ENCODE data around the gene SNURF.
"Not testable (repeated sequence)": the region's sequence is repeated elsewhere in the genome, so short reads cannot be mapped to it uniquely, and the experiment has no call there.

SNURF gene

DNA sequence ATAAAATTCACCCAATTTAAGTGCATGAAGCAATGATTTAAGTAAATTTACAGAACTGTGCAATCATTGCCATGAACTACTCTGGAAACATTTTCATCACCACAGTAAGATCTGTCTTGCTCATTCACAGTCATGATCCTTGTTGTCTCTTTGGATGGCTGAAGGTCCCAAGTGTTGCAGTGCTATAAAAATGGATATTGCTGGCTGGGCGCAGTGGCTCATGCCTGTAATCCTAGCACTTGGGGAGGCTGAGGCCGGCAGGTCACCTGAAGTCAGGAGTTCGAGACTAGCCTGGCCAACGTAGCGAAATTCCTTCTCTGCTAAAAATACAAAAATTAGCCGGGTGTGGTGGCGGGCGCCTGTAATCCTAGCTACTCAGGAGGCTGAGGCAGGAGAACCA, 17.0 kb downstream of the SNURF start:
- DNase-seq = no peak

DNA sequence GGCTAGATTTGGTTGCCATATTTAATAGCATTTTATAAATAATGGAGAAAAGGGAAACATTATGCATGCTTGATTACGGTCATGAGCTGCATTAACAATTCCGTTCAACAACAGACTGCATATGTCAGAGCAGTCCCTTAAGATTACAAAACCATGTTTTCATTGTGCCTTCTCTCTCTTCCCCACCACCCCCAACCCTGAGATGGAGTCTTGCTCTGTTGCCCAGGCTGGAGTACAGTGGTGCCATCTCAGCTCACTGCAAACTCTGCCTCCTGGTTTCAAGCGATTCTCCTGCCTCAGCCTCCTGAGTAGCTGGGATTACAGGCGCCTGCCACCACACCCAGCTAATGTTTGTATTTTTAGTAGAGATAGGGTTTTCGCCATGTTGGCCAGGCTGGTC, 17.9 kb downstream of the SNURF start:
- DNase-seq = not testable (repeated sequence)

DNA sequence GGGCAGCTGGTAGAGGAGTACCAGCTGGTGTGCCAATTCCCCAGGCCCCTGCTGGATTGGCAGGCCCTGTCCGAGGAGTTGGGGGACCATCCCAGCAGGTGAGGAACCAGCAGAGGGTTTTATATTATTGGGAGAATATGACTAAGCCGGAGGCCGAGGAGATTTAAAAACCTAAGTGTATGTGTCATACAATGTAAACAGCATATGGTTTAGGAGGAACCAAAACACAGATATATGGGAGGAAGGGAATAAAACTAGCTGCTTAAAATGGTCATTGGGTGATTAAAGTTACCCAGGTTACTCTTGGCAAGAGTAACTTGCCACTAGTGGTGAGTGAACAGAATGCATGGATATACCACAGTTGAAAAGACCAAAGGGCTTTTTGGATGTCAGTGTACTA, 22.1 kb downstream of the SNURF start:
- no peak for DNase-seq

DNA sequence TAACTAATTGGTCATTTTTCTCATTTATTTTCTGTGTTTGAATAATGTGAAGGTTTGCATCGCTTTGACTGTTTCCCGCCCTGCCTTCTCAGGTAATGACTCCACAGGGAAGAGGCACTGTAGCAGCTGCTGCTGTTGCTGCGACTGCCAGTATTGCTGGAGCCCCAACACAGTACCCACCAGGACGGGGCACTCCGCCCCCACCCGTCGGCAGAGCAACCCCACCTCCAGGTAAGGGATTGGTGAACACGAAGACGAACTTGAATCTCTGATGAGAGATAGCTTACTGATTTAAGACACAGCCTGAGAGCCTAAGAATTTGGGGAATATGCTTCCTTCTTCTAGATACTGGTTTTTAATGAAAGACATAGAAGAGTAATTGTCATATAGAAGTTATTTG, 22.9 kb downstream of the SNURF start:
- DNase-seq = no peak

GRCh38 chr15:24985224-24985623, 30.4 kb downstream of the SNURF start:
- DNase-seq = no peak

DNA sequence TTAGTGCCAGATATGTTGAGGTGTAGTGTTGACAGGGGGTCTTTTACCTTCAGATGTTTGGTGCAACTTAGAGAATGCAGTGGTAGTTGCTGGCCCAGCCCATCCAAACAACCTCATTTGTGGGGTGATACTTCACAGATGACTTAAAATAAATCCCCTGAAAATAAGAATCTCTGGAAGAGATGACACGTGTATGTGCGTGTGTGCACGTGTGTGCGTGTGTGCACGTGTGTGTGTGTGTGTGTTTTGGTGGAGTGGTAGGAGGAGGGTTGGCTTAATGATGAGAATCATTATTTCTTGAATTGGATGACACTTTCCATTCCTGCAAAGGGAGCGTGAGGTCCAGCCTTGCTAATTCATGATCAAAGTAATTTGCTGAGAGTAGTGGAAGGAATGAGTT, 31.9 kb downstream of the SNURF start:
- DNase-seq = no peak
